ENCODE data around the gene STUB1.
"Not testable (repeated sequence)": the region's sequence is repeated elsewhere in the genome, so short reads cannot be mapped to it uniquely, and the experiment has no call there.

The STUB1 gene

DNA sequence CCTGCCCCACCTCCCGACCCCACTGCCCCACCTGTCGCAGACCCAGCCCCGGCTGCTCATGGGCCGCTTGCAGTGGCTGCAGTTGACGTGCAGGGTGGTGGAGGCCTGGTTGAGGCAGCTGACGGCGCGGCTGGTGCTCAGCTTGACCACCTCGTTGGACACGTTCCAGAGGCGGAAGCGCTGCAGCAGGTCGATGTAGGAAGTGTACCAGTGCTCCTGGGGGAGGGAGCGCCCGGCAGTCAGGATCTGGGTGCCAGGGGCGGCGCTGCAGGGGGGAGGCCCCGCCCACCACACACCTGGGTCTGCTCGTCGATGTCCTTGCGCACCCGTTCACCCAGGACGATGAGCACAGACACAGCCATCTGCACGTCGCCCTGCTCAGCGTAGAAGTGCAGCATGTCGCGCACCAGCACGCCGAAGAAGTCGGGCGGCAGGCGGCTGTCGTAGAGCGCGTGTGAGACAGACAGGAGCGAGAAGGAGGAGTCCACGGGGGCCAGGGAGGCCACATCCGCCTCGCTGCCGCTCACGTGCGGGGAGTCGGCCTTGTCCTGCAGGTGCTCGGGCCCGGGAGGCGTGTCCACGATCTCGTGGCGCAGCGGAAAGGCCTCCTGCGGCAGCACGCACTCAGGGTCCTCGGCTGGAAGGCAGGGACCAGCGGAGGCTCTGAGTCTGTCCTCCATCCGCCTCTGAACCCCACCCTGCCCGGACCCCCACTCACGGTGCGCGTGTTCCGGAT, 4.9 kb downstream of the STUB1 start:
- no peak overlapping the region for H3K4me3 ChIP-seq (replicated peaks; ENCODE audit: low read depth, low read length)
- no peak for TF ChIP-seq CTCF (IDR thresholded peaks at IDR 0.05; ENCODE audit: low read length, missing control alignments)

GRCh38 chr16:685967-686366, 5.8 kb downstream of the STUB1 start:
- peak; percentile 34 for TF ChIP-seq CTCF (IDR thresholded peaks at IDR 0.05; ENCODE audit: low read length, missing control alignments)
- peak; percentile 34 for DNase-seq (ENCODE audit: low read depth)
- no peak overlapping the region for H3K4me3 ChIP-seq (replicated peaks; ENCODE audit: low read depth, low read length)

More for the DNA sequence above, 4.9 kb downstream of the STUB1 start:
- DNase-seq (ENCODE audit: low read depth) = no peak

GRCh38 chr16:686459-687260, 6.5 kb downstream of the STUB1 start:
- DNase-seq (ENCODE audit: low read depth) = no peak
- no peak for TF ChIP-seq CTCF (IDR thresholded peaks at IDR 0.05; ENCODE audit: low read length, missing control alignments)

GRCh38 chr16:687499-687898, 7.3 kb downstream of the STUB1 start:
- no peak for DNase-seq (ENCODE audit: low read depth)
- TF ChIP-seq CTCF (IDR thresholded peaks at IDR 0.05; ENCODE audit: low read length, missing control alignments) = no peak
- H3K4me3 ChIP-seq (replicated peaks; ENCODE audit: low read depth, low read length) = no peak overlapping the region

More at GRCh38 chr16:686459-687260, 6.5 kb downstream of the STUB1 start:
- H3K4me3 ChIP-seq (replicated peaks; ENCODE audit: low read depth, low read length) = no peak overlapping the region

DNA sequence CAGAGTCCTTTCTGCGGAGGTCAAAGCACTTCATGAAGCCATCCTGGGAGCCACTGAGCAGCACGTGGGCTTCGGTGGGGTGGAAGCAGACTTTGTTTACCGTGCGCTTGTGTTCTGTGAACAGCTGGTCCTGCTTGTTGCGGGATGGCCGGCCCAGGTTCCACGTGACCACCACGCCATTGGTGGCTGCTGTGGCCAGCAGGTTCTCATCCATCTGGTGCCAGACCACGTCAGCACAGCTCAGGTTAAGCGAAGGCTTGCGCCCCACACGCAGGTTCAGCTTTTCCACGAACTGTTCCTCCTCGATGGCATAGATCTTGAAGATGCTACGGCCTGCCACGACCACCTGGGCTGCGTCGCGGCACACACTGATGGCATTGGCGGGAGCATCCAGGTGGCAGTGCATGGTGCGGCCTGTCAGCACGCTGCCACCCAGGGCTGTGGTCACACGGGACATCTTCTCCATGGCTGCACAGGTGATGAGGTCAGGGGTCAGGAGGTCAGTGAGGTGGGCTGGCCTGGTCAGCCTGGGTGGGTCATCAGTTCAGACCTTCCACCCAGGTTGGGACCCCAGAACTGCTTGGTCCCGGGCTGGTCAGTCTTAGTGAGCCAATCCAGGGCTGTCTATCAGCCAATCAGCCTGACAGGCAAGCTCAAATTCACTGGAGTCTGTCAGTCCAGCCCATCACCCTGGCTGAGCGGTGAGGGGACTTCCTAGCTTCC, 9.1 kb downstream of the STUB1 start:
- TF ChIP-seq CTCF (IDR thresholded peaks at IDR 0.05; ENCODE audit: low read length, missing control alignments) = no peak
- peak overlapping the region; percentile 87 for H3K4me3 ChIP-seq (replicated peaks; ENCODE audit: low read depth, low read length)
- no peak for DNase-seq (ENCODE audit: low read depth)

DNA sequence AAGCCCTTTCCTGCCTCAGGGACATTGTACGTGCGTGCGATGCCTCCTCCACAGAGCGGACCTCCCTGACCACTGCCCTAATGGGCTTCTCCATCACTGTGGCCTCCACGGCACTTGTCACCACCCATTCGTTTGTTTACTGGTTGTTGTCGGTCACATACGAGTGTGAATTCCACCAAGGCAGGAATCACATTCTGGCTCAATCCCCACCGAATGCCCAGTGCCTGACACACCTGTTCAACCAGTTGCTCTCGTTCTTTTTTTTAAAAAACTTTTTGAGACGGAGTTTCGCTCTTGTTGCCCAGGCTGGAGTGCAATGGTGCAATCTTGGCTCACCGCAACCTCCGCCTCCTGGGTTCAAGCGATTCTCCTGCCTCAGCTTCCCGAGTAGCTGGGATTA, 11.0 kb downstream of the STUB1 start:
- not testable (repeated sequence) for DNase-seq (ENCODE audit: low read depth); H3K4me3 ChIP-seq (replicated peaks; ENCODE audit: low read depth, low read length)
